ENCODE data around the gene HTR6.

GRCh38 chr1:19625291-19625937 is 39.3 kb upstream of the HTR6 start:
- TF ChIP-seq, protein P1, sequence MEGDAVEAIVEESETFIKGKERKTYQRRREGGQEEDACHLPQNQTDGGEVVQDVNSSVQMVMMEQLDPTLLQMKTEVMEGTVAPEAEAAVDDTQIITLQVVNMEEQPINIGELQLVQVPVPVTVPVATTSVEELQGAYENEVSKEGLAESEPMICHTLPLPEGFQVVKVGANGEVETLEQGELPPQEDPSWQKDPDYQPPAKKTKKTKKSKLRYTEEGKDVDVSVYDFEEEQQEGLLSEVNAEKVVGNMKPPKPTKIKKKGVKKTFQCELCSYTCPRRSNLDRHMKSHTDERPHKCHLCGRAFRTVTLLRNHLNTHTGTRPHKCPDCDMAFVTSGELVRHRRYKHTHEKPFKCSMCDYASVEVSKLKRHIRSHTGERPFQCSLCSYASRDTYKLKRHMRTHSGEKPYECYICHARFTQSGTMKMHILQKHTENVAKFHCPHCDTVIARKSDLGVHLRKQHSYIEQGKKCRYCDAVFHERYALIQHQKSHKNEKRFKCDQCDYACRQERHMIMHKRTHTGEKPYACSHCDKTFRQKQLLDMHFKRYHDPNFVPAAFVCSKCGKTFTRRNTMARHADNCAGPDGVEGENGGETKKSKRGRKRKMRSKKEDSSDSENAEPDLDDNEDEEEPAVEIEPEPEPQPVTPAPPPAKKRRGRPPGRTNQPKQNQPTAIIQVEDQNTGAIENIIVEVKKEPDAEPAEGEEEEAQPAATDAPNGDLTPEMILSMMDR (IDR thresholded peaks at IDR 0.05), result no peak
- TF ChIP-seq POLR2A (IDR thresholded peaks at IDR 0.05), result no peak
